Measurements from ENCODE around the gene SHF. TPM values are rescaled to one million over a fixed set of nuclear protein-coding genes. Genes with fewer than 3 reads are reported as not detected.

SHF gene
- total RNA-seq, 1 donor: 3.3 TPM

- no peaks in the 10 kb centered on the region for H3K27me3 ChIP-seq (ENCODE audit: insufficient read depth, low read length)
- no peaks in the 10 kb centered on the region for H3K36me3 ChIP-seq (ENCODE audit: insufficient read depth, low read length)
- TF ChIP-seq CTCF (IDR thresholded peaks at IDR 0.05; ENCODE audit: extremely low read depth, low read depth, low read length): no peak
- no peaks in the 10 kb centered on the region for H3K9me3 ChIP-seq (ENCODE audit: low read depth, low read length)
- no peak overlapping the region for H2AFZ ChIP-seq (ENCODE audit: low read length)
- peaks cover 2% of the 10 kb centered on the region for H3K79me2 ChIP-seq (ENCODE audit: insufficient read depth, low read length)
- H4K20me1 ChIP-seq (ENCODE audit: insufficient read depth, low read length): no peaks in the 10 kb centered on the region
- peak; percentile 58 for DNase-seq (ENCODE audit: insufficient read length, low spot score, missing footprints)
- no peak overlapping the region for H3K4me2 ChIP-seq (ENCODE audit: insufficient read depth, low read length)
- H3K27ac ChIP-seq (ENCODE audit: low read depth, low read length): peak overlapping the region; percentile 74
- no peak overlapping the region for H3K4me3 ChIP-seq (ENCODE audit: insufficient read depth, low read length)
- peaks cover 13% of the 10 kb centered on the region for H3K4me1 ChIP-seq (ENCODE audit: insufficient read depth, low read length)
These were observed 24.3 kb downstream of the SHF start for GRCh38 chr15:45163508-45163856.

GRCh38 chr15:45162771-45163507 lies 24.8 kb downstream of the SHF start:
- Histone ChIP-seq H3K4me1 (ENCODE audit: insufficient read depth, low read length) (peaks cover 18% of the 10 kb centered on the region), H3K27ac (ENCODE audit: low read depth, low read length) (peak overlapping the region; percentile 74), H3K4me3 (ENCODE audit: insufficient read depth, low read length) (no peak overlapping the region), H3K36me3 (ENCODE audit: insufficient read depth, low read length) (no peaks in the 10 kb centered on the region), H3K4me2 (ENCODE audit: insufficient read depth, low read length) (peak overlapping the region; percentile 53), H3K9me3 (ENCODE audit: low read depth, low read length) (no peaks in the 10 kb centered on the region), H4K20me1 (ENCODE audit: insufficient read depth, low read length) (no peaks in the 10 kb centered on the region), H2AFZ (ENCODE audit: low read length) (peak overlapping the region; percentile 71), H3K27me3 (ENCODE audit: insufficient read depth, low read length) (no peaks in the 10 kb centered on the region), H3K79me2 (ENCODE audit: insufficient read depth, low read length) (peaks cover 2% of the 10 kb centered on the region)
- peak; percentile 99 for TF ChIP-seq CTCF (IDR thresholded peaks at IDR 0.05; ENCODE audit: extremely low read depth, low read depth, low read length)
- DNase-seq (ENCODE audit: insufficient read length, low spot score, missing footprints): peak; percentile 99

DNA sequence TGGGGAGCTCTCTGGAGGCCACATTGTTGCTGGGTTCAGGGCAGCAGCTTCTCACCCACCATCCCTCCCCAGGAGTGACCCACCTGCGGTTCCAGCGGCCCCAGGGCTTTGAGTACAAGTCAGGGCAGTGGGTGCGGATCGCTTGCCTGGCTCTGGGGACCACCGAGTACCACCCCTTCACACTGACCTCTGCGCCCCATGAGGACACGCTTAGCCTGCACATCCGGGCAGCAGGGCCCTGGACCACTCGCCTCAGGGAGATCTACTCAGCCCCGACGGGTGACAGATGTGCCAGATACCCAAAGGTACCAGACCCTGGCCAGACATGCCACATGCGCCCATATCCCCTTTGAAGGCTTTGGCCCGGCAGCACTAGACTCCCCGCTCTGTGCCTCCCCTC lies 26.1 kb downstream of the SHF start:
- Histone ChIP-seq H2AFZ (ENCODE audit: low read length) (no peak overlapping the region), H3K27me3 (ENCODE audit: insufficient read depth, low read length) (no peaks in the 10 kb centered on the region), H4K20me1 (ENCODE audit: insufficient read depth, low read length) (no peaks in the 10 kb centered on the region), H3K27ac (ENCODE audit: low read depth, low read length) (peak overlapping the region; percentile 74), H3K4me3 (ENCODE audit: insufficient read depth, low read length) (no peak overlapping the region), H3K36me3 (ENCODE audit: insufficient read depth, low read length) (no peaks in the 10 kb centered on the region), H3K4me1 (ENCODE audit: insufficient read depth, low read length) (peaks cover 31% of the 10 kb centered on the region), H3K4me2 (ENCODE audit: insufficient read depth, low read length) (no peak overlapping the region), H3K79me2 (ENCODE audit: insufficient read depth, low read length) (peaks cover 2% of the 10 kb centered on the region), H3K9me3 (ENCODE audit: low read depth, low read length) (no peaks in the 10 kb centered on the region)
- TF ChIP-seq CTCF (IDR thresholded peaks at IDR 0.05; ENCODE audit: extremely low read depth, low read depth, low read length): no peak
- DNase-seq (ENCODE audit: insufficient read length, low spot score, missing footprints): no peak

- H3K79me2 ChIP-seq (ENCODE audit: insufficient read depth, low read length): peaks cover 2% of the 10 kb centered on the region
- no peak overlapping the region for H3K4me3 ChIP-seq (ENCODE audit: insufficient read depth, low read length)
- peak overlapping the region; percentile 94 for H3K27ac ChIP-seq (ENCODE audit: low read depth, low read length)
- H3K9me3 ChIP-seq (ENCODE audit: low read depth, low read length): no peaks in the 10 kb centered on the region
- H3K27me3 ChIP-seq (ENCODE audit: insufficient read depth, low read length): no peaks in the 10 kb centered on the region
- DNase-seq (ENCODE audit: insufficient read length, low spot score, missing footprints): peak; percentile 97
- H3K36me3 ChIP-seq (ENCODE audit: insufficient read depth, low read length): no peaks in the 10 kb centered on the region
- peak overlapping the region; percentile 36 for H3K4me2 ChIP-seq (ENCODE audit: insufficient read depth, low read length)
- no peaks in the 10 kb centered on the region for H4K20me1 ChIP-seq (ENCODE audit: insufficient read depth, low read length)
- TF ChIP-seq CTCF (IDR thresholded peaks at IDR 0.05; ENCODE audit: extremely low read depth, low read depth, low read length): no peak
- H2AFZ ChIP-seq (ENCODE audit: low read length): peak overlapping the region; percentile 35
- peaks cover 27% of the 10 kb centered on the region for H3K4me1 ChIP-seq (ENCODE audit: insufficient read depth, low read length)
These were observed 29.8 kb downstream of the SHF start for GRCh38 chr15:45157974-45158373.

Measured in osteoblast (primary cell).